Bone marrow (tissue), 2 donors: ENCODE measurements around the gene ADAMTS17.

ENCODE experiments used
- DNase-seq, 2 donors: peaks; one replicate each; lab custom pipeline; 2025; lab: John Stamatoyannopoulos, UW

The ADAMTS17 gene

GRCh38 chr15:100170291-100171210 lies 171.2 kb downstream of the ADAMTS17 start:
- no peak for DNase-seq

GRCh38 chr15:100169615-100170290 lies 172.0 kb downstream of the ADAMTS17 start:
- DNase-seq = no peak

- no peak for DNase-seq
These were observed 173.0 kb downstream of the ADAMTS17 start for GRCh38 chr15:100168787-100169186.

GRCh38 chr15:100167884-100168375 lies 173.8 kb downstream of the ADAMTS17 start:
- no peak for DNase-seq

GRCh38 chr15:100166313-100166712 lies 175.5 kb downstream of the ADAMTS17 start:
- no peak for DNase-seq

GRCh38 chr15:100163961-100164360 lies 177.8 kb downstream of the ADAMTS17 start:
- DNase-seq = no peak

GRCh38 chr15:100160953-100161352 lies 180.8 kb downstream of the ADAMTS17 start:
- DNase-seq = no peak

GRCh38 chr15:100159436-100159835 lies 182.3 kb downstream of the ADAMTS17 start:
- no peak for DNase-seq

- no peak for DNase-seq
These were observed 183.4 kb downstream of the ADAMTS17 start for GRCh38 chr15:100158356-100158755.

- DNase-seq = no peak
These were observed 185.6 kb downstream of the ADAMTS17 start for GRCh38 chr15:100156201-100156600.

GRCh38 chr15:100154338-100154737 lies 187.4 kb downstream of the ADAMTS17 start:
- DNase-seq = no peak

- no peak for DNase-seq
These were observed 189.3 kb downstream of the ADAMTS17 start for GRCh38 chr15:100152463-100152862.

GRCh38 chr15:100150906-100151305 lies 190.9 kb downstream of the ADAMTS17 start:
- no peak for DNase-seq

GRCh38 chr15:100147828-100148227 lies 193.9 kb downstream of the ADAMTS17 start:
- no peak for DNase-seq

- no peak for DNase-seq
These were observed 198.4 kb downstream of the ADAMTS17 start for GRCh38 chr15:100143378-100143777.

GRCh38 chr15:100141311-100142001 lies 200.3 kb downstream of the ADAMTS17 start:
- no peak for DNase-seq

- no peak for DNase-seq
These were observed 201.1 kb downstream of the ADAMTS17 start for GRCh38 chr15:100140527-100141308.

GRCh38 chr15:100134586-100134985 lies 207.2 kb downstream of the ADAMTS17 start:
- no peak for DNase-seq

GRCh38 chr15:100134089-100134583 lies 207.6 kb downstream of the ADAMTS17 start:
- DNase-seq = no peak

GRCh38 chr15:100133001-100133400 lies 208.8 kb downstream of the ADAMTS17 start:
- DNase-seq = no peak

GRCh38 chr15:100132309-100132708 lies 209.5 kb downstream of the ADAMTS17 start:
- DNase-seq = no peak
